NCI-H460 (cell line): Measurements from ENCODE around the gene OR6K6. TPM values are rescaled to one million over a fixed set of nuclear protein-coding genes. Genes with fewer than 3 reads are reported as not detected.

ENCODE experiments used
- DNase-seq: peaks from one replicate; pipeline ENCODE4 v3.0.0-alpha.2; 2016; ENCODE audit warnings: low read depth; ENCODE audit errors: extremely low read depth
- small RNA-seq, 2 experiments: library from RNA; depleted of rRNA; stranded (forward); fragments of <200 nt; gene quantifications; one replicate each; pipeline ENCODE3, GENCODE V24; 2014
- total RNA-seq: library from RNA; depleted of rRNA; stranded (reverse); fragments of >200 nt; shearing (Covaris generic); gene quantifications from 2 replicates; pipeline ENCODE4 v1.2.3, GENCODE V29; 2014; rRNA removed

Gene OR6K6
- total RNA-seq, 1 experiment from 2014 or later = not detected

- DNase-seq = no peak
Observed at GRCh38 chr1:158800526-158800925, 46.0 kb downstream of the OR6K6 start.

- DNase-seq = no peak
Observed at GRCh38 chr1:158801396-158801795, 46.9 kb downstream of the OR6K6 start.

GRCh38 chr1:158803678-158804077 lies 49.2 kb downstream of the OR6K6 start:
- DNase-seq = no peak

Small RNA genes lying within 50 kb of the gene (small RNA-seq; reads per million reads assigned to genes)
- 0 reads per million in 2 experiments for gene OR2AQ1P

Other genes with a start within 250 kb of the OR6K6 start
- not detected in 2 replicates for gene OR6Y1, start 200.3 kb upstream of the OR6K6 start, total RNA-seq
- not detected in 2 replicates for gene OR6P1, start 184.1 kb upstream of the OR6K6 start, total RNA-seq
- not detected in 2 replicates for gene OR10X1, start 174.8 kb upstream of the OR6K6 start, total RNA-seq
- not detected in 2 replicates for gene OR10Z1, start 149.5 kb upstream of the OR6K6 start, total RNA-seq
- gene SPTA1, start 68.0 kb upstream of the OR6K6 start, total RNA-seq = 0.20 and 1.1 TPM in 2 replicates
- gene OR6K2, start 54.1 kb upstream of the OR6K6 start, total RNA-seq = not detected in 2 replicates
- not detected in 2 replicates for gene OR6K3, start 34.0 kb upstream of the OR6K6 start, total RNA-seq
- not detected in 2 replicates for gene OR6N1, start 17.5 kb downstream of the OR6K6 start, total RNA-seq
- gene OR6N2, start 26.5 kb downstream of the OR6K6 start, total RNA-seq = not detected in 2 replicates
- gene MNDA, start 76.6 kb downstream of the OR6K6 start, total RNA-seq = not detected in 2 replicates
- not detected in 2 replicates for gene PYHIN1, start 176.8 kb downstream of the OR6K6 start, total RNA-seq